Stimulated activated CD8-positive, alpha-beta memory T cell treated with anti-CD3 and anti-CD28 coated beads, Interleukin-12 subunit alpha, Interleukin-12 subunit beta, amount 100 ng/mL, for 24 hours (primary cell): ENCODE results near the gene DHX58.
A peak's percentile ranks its signal among the peaks of the same experiment; 100 is the strongest.

Experiments
- DNase-seq: peaks from one replicate; pipeline ENCODE4 v3.0.0-alpha.2; 2020; ENCODE audit errors: extremely low read depth

The DHX58 gene

GRCh38 chr17:42129109-42129837 lies 16.8 kb upstream of the DHX58 start:
- DNase-seq, result no peak

- no peak for DNase-seq
Measured at GRCh38 chr17:42127414-42127813, 14.9 kb upstream of the DHX58 start.

- DNase-seq, result no peak
Measured at GRCh38 chr17:42126836-42127235, 14.3 kb upstream of the DHX58 start.

- no peak for DNase-seq
Measured at GRCh38 chr17:42125565-42125964, 13.1 kb upstream of the DHX58 start.

- DNase-seq, result no peak
Measured at GRCh38 chr17:42124256-42124655, 11.7 kb upstream of the DHX58 start.

- DNase-seq, result no peak
Measured at GRCh38 chr17:42122371-42123303, 10.1 kb upstream of the DHX58 start, which contains the start of gene HSPB9. Gene HSPB9 (plus strand): TSS chr17:42122804. CDS start chr17:42122851, 47 bp downstream.

- peak; percentile 58 for DNase-seq
Measured at GRCh38 chr17:42120770-42121769, 8.6 kb upstream of the DHX58 start, which contains the start of gene KAT2A. Gene KAT2A (minus strand): TSS chr17:42121367. CDS start chr17:42121304, 63 bp downstream.

- no peak for DNase-seq
Measured at GRCh38 chr17:42120161-42120769, 7.8 kb upstream of the DHX58 start.

- no peak for DNase-seq
Measured at GRCh38 chr17:42119301-42119700, 6.8 kb upstream of the DHX58 start.

GRCh38 chr17:42118545-42118944 lies 6.0 kb upstream of the DHX58 start:
- DNase-seq, result no peak

GRCh38 chr17:42118126-42118510 lies 5.6 kb upstream of the DHX58 start:
- DNase-seq, result no peak

GRCh38 chr17:42117397-42118125 lies 5.0 kb upstream of the DHX58 start:
- no peak for DNase-seq

GRCh38 chr17:42116705-42117396 lies 4.3 kb upstream of the DHX58 start:
- DNase-seq, result peak; percentile 53

- DNase-seq, result no peak
Measured at GRCh38 chr17:42114118-42114517, 1.6 kb upstream of the DHX58 start.

GRCh38 chr17:42113293-42114069 lies 967 bp upstream of the DHX58 start:
- DNase-seq, result no peak

- DNase-seq, result no peak
Measured at GRCh38 chr17:42111871-42112551, 503 bp downstream of the DHX58 start.

- DNase-seq, result no peak
Measured at GRCh38 chr17:42111265-42111636, 1.3 kb downstream of the DHX58 start.
